Occipital lobe (tissue), 2 donors: ENCODE results near the gene PPP2CA. TPM values are rescaled to one million over a fixed set of nuclear protein-coding genes. Genes with fewer than 3 reads are reported as not detected.
"Not testable (repeated sequence)": the region's sequence is repeated elsewhere in the genome, so short reads cannot be mapped to it uniquely, and the experiment has no call there.

Experiments used
- DNase-seq: peaks from one replicate; lab custom pipeline; 2025; lab: John Stamatoyannopoulos, UW
- total RNA-seq: library from RNA; depleted of rRNA; stranded (reverse); fragments of >200 nt; gene quantifications from one replicate; pipeline ENCODE4 v1.2.3, GENCODE V29; 2014

PPP2CA gene
- 128 TPM for total RNA-seq

GRCh38 chr5:134225780-134226440, at the start of gene PPP2CA:
TSS of gene PPP2CA (minus strand) at chr5:134226073. CDS start at chr5:134225861, 212 bp downstream.
- peak; percentile 97 for DNase-seq

- no peak for DNase-seq
These were observed 47.9 kb upstream of the PPP2CA start for GRCh38 chr5:134273642-134274395.

GRCh38 chr5:134271059-134271458, 45.2 kb upstream of the PPP2CA start:
- no peak for DNase-seq

- no peak for DNase-seq
These were observed 43.0 kb upstream of the PPP2CA start for GRCh38 chr5:134268919-134269318.

- DNase-seq = no peak
These were observed 42.2 kb upstream of the PPP2CA start for GRCh38 chr5:134268019-134268601.

GRCh38 chr5:134267366-134268018, 41.6 kb upstream of the PPP2CA start:
- DNase-seq = no peak

GRCh38 chr5:134263801-134264200, 37.9 kb upstream of the PPP2CA start:
- DNase-seq = no peak

- DNase-seq = not testable (repeated sequence)
These were observed 36.8 kb upstream of the PPP2CA start for GRCh38 chr5:134262629-134263028.

- DNase-seq = no peak
These were observed 33.0 kb upstream of the PPP2CA start for GRCh38 chr5:134258896-134259295.

- no peak for DNase-seq
These were observed 31.3 kb upstream of the PPP2CA start for GRCh38 chr5:134257176-134257575.

GRCh38 chr5:134255418-134256150, 29.7 kb upstream of the PPP2CA start:
- no peak for DNase-seq

GRCh38 chr5:134253368-134254153, 27.7 kb upstream of the PPP2CA start:
- not testable (repeated sequence) for DNase-seq

GRCh38 chr5:134252671-134253070, 26.8 kb upstream of the PPP2CA start:
- no peak for DNase-seq

- DNase-seq = no peak
These were observed 25.1 kb upstream of the PPP2CA start for GRCh38 chr5:134250949-134251348.

GRCh38 chr5:134249469-134250379, 23.9 kb upstream of the PPP2CA start:
- no peak for DNase-seq

GRCh38 chr5:134248256-134248655, 22.4 kb upstream of the PPP2CA start:
- DNase-seq = no peak

GRCh38 chr5:134247428-134248224, 21.8 kb upstream of the PPP2CA start:
- DNase-seq = no peak

GRCh38 chr5:134246771-134247427, 21.0 kb upstream of the PPP2CA start:
- no peak for DNase-seq
